Motor neuron (in vitro differentiated cells): ENCODE results near the gene HMGN1. TPM values are rescaled to one million over a fixed set of nuclear protein-coding genes. Genes with fewer than 3 reads are reported as not detected.

Experiments used
- ATAC-seq, 8 experiments: fragments of 200-7000 bp; cut with Tn5 transposase; replicated peaks in 6 of 8; 2 replicates each; pipeline ENCODE4 v1.8.0; 2021; ENCODE audit warnings: mild to moderate bottlenecking in 8 of 8, moderate library complexity in 8 of 8
- H3K27ac ChIP-seq, 2 donors: fragments of 250-450 bp; sonication (Bioruptor Pico); 2 replicates each; pipeline ENCODE4 v1.9.0; 2021; ENCODE audit warnings: antibody characterized with exemption in 2 of 2, mild to moderate bottlenecking in 2 of 2, moderate library complexity in 1 of 2
- H3K4me1 ChIP-seq, 2 donors: fragments of 250-450 bp; sonication (Bioruptor Pico); replicated peaks in 1 of 2; 2 replicates each; pipeline ENCODE4 v1.6.1; 2021; ENCODE audit warnings: antibody characterized with exemption in 2 of 2, mild to moderate bottlenecking in 2 of 2, moderate library complexity in 1 of 2
- H3K4me3 ChIP-seq, 5 donors: fragments of 250-450 bp; sonication (Bioruptor Pico); 2 replicates each; pipeline ENCODE4 v1.9.0; 2021; ENCODE audit warnings: antibody characterized with exemption in 5 of 5, mild to moderate bottlenecking in 5 of 5, moderate library complexity in 4 of 5
- WGBS, 10 experiments: fragments of 450-650 bp; shearing (Covaris generic); methylation state at CpG; one replicate each; pipeline ENCODE4 v1.0.0; 2022; 5-methylcytosine and 5-hydroxymethylcytosine counted together
- in situ Hi-C, 9 experiments: fragments of 400-800 bp; cut with MboI; loops; one replicate each; pipeline ENCODE4 v1.15.0; 2021; ENCODE audit warnings: low sequenced_read_pairs in 9 of 9, low pct_unique_long_range_greater_than_20kb in 2 of 9; ENCODE audit not compliant: unreplicated experiment in 9 of 9
- total RNA-seq, 8 experiments: library from RNA; unstranded; fragments of 300-600 nt; gene quantifications; 2 replicates each; pipeline versions ENCODE4 v1.2.3 to v1.2.4, GENCODE V29; 2022

Gene HMGN1
- total RNA-seq, 8 experiments from 2014 or later: 194 to 280 (median 239) TPM

DNA sequence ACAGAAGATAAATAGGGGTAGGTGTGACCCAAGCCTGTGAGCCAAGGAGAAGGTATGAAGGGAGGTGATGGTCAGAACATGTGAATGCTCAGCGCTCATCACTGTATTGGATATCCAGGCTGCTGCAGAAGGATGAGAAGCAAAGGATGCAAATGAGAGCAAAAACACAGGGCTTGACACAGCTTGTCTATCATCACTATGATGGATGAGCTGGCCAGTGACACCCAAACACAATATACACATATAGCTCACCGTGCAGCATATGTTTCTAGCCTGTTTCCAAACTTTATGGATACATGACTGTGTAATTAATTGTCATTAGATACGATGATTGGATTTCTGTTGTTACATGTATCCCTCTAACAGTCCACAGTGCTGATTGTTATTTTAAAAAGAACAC lies 13.8 kb upstream of the HMGN1 start:
- no peak for ATAC-seq
- in situ Hi-C loops: no loop called here
- no peaks in the 10 kb centered on the region for H3K4me1 ChIP-seq
- WGBS, 10 experiments: 71 to 100% (median 81%) methylated on average over 1 to 3 of the region's 3 CpGs; no CpG with 5 or more reads in 3 of the 10 experiments
- no peak overlapping the region for H3K27ac ChIP-seq
- H3K4me3 ChIP-seq: no peak overlapping the region

DNA sequence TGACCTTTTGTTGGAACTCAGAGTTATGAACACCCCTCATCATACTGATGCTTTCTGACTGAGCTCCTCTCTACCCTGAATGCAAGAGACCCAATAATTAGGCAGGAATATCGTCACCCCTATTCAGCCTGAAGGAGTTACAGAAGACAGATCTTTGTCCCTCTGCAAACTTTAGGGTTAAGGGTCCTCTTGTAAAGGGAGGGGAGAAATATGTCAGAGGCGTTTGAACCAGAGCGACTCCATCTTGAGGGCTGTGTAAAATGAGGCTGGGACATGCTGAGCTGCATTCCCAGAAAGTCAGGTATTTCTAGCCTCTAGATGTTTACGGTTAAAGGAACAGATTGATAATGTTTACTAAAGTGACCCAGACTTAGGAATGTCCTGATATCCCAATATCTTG lies 10.5 kb upstream of the HMGN1 start:
- ATAC-seq: no peak

DNA sequence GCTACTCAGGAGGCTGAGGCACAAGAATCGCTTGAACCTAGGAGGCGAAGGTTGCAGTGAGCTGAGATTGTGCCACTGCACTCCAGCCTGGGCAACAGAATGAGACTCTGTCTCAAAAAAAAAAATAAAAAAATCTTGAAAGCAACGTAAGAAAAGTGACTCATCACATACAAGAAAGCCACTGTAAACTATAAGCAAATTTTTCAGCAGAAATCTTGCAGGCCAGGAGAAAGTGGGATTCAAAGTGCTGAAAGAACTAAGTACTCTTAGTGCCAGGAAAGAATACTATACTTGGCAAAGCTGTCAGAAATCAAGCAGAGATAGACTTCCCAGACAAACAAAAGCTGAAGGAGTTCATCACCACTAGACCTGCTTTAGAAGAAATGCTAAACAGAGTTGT lies 4.4 kb upstream of the HMGN1 start:
- WGBS, 10 experiments: 0 to 100% (median 82%) methylated on average over 1 to 3 of the region's 3 CpGs
- Histone ChIP-seq H3K4me3 (no peak overlapping the region), H3K4me1 (peaks cover 0 to 5% of the 10 kb centered on the region in 2 donors), H3K27ac (no peak overlapping the region)
- no peak for ATAC-seq
- in situ Hi-C loops: no loop called here

More for the DNA sequence above, 10.5 kb upstream of the HMGN1 start:
- H3K4me3 ChIP-seq: no peak overlapping the region
- in situ Hi-C loops: no loop called here
- no peak overlapping the region for H3K27ac ChIP-seq
- 59 to 90% (median 77%) methylated on average over 1 to 3 of the region's 4 CpGs; no CpG with 5 or more reads in 2 of the 10 experiments for WGBS, 10 experiments
- no peaks in the 10 kb centered on the region for H3K4me1 ChIP-seq

DNA sequence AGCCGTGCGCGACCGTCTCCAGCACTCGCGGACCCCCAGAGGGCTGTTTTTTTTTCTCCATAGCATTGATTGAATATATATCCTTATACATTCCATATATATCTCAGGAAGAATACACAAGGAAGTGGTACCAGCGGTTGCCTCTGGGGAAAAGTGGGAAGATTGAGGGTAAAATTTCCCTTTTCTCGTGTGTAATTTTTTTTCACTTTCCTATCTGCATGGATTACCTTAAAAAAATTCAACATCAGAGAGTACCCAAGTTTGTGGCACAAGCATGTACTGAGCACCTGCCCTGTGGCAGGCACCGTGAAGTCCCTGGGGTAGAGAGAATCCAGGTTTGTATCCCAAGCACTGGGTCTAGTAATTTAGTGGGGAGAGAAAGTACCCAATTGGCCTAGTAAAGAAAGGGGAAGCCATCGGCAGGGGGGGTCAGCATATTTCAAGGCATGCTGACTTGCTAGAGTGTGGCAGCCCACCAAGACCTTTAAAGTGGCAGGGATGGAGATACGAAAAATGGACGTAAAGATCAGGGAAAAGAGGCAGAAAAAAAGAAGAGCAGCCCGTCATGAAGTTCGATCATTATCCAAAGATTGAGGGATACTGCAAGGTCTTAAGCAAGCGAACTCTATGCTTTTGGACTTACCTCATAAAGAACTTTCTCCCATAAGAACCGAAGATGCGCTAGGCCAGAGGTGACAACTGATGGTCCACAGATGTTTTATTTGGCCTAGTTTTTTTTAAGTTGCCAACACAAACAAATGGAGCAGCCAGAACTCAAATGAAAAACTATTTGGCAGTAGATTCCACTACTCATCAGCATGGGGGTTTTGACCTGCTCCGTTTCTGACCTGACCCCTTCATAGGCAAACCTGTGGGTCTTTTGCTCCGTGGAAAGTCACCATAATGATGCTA lies 1.5 kb upstream of the HMGN1 start:
- 53 to 100% (median 81%) methylated on average over 1 to 15 of the region's 19 CpGs for WGBS, 10 experiments
- no peak for ATAC-seq
- peak overlapping the region; percentile 36 to 54 (median 40) for H3K4me3 ChIP-seq
- peaks cover 13 to 20% of the 10 kb centered on the region in 2 donors for H3K4me1 ChIP-seq
- in situ Hi-C loops: no loop called here
- H3K27ac ChIP-seq: peak overlapping the region; percentile 81

DNA sequence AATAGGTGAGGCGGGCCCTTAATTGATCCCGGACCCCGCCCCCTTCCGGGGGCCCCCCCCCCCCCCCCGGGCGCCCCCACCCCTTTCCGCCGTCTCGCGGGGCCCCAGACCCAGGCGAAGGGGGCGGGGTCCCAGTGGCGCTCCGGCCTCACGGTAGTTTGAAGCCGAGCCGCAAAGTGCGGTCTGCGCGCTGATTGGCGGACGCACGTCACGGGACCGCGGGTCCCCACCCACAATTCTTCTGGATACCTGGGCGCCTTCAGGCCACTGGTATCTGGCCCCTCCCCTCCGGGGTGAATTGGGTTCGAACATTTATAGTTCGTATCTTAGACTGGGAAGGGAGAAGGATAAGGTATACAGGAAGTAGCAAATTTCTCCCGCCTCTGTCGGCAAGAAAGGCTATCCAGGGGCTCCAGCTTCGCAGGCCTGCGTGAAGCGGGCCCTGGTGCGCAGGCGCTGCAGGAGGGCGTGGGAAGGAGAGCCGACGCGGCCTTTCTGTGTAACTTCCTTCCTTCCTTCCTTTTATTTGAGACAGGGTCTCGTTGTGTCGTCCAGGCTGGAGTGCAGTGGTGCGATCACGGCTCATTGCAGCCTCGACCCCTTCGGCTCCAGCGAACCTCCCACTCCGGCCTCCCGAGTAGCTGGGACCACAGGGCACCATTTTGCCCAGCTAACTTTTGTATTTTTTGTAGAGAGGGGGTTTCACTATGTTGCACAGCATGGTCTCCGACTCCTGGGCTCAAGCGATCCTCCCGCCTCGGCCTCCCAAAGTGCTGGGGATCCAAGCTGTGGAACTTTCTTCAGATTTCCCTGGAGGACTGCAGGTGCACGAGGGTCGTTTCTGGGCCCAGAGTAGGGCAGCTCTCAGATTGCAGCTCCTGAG lies 564 bp upstream of the HMGN1 start:
- H3K4me1 ChIP-seq: peaks cover 19 to 26% of the 10 kb centered on the region in 2 donors
- peak overlapping the region; percentile 36 to 54 (median 40) for H3K4me3 ChIP-seq
- WGBS, 10 experiments: 0 to 100% (median 40%) methylated on average over 1 to 20 of the region's 56 CpGs; no CpG with 5 or more reads in 3 of the 10 experiments
- in situ Hi-C loops: no loop called here
- peak; percentile 80 to 91 (median 87) for ATAC-seq
- H3K27ac ChIP-seq: peak overlapping the region; percentile 81

DNA sequence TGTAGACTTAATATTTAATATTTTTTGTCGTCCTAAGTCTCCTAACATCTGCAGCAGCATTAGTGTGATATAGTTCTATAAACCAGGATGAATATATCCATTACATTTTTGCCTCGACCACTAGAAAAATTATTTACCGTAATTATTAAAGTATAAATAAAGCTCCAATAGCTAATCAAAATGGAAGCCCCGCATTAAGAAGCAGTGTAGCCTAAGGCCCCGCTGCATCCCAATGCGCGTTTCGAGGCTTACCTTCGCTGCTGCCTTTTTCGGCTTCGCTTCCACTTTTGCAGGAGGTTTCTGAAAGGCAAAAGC lies 891 bp downstream of the HMGN1 start:
- peak in 2 of 8 experiments; percentile 1 for ATAC-seq
- WGBS, 10 experiments: 0 to 9% (median 0%) methylated on average over 2 to 11 of the region's 11 CpGs; no CpG with 5 or more reads in 3 of the 10 experiments
- peak overlapping the region; percentile 99 for H3K27ac ChIP-seq
- peaks cover 19 to 28% of the 10 kb centered on the region in 2 donors for H3K4me1 ChIP-seq
- in situ Hi-C loops: no loop called here
- H3K4me3 ChIP-seq: peak overlapping the region; percentile 73 to 99 (median 92)

DNA sequence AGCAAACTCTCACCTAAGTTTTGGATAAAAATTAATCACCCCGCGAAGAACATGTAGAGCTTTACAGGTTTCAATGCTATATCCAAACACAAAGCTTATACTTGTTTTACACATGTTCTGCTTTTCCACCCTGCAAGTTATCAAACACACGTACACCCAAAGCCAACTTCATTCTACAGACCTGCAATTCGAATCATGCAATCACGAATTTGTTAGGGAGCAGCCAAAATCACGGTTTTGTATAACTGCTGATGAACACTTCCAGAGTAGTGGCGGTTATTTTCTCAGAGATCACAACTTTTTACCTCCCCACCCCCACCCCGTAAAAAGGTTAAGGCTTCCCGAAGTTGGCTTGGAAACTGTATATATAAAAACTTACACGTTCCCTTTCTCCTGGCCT lies 1.4 kb downstream of the HMGN1 start:
- ATAC-seq: no peak
- Histone ChIP-seq H3K4me3 (peak overlapping the region; percentile 73 to 99 (median 92)), H3K27ac (no peak overlapping the region), H3K4me1 (peaks cover 19 to 28% of the 10 kb centered on the region in 2 donors)
- WGBS, 10 experiments: 0 to 50% (median 12%) methylated on average over 2 to 10 of the region's 10 CpGs; no CpG with 5 or more reads in 1 of the 10 experiments
- in situ Hi-C loops: no loop called here

DNA sequence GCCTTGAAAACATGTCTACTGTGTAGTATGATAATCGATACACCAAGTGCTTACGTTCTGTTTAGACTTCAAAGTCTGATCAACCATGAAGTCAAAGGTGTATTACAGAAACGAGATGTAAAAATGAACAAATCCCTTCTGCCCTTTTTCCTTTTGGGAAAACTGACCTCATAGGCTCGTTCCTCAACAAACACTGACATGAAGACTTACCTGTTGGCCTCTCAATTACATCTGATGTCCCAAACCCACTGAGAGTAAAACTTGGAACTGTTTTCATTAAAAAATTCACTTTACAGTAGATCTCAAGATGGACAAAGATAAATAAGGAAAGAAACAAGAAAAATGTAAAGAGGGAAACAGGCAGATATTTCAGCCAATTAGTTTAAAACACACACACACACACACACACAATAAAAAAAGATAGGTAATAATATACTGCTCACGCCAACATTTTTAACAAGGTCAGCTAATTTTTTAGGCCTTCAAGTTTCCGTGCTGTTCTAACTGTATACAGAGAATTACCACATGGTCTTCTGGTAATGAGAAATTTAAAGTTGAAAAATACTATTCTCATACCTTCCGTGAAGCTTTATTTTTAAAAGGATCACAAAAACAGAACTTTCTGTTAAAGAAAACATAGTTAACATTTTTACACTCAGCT lies 2.1 kb downstream of the HMGN1 start:
- 42 to 93% (median 50%) methylated on average over 4 to 7 of the region's 7 CpGs; no CpG with 5 or more reads in 1 of the 10 experiments for WGBS, 10 experiments
- Histone ChIP-seq H3K4me1 (peaks cover 19 to 28% of the 10 kb centered on the region in 2 donors), H3K27ac (no peak overlapping the region), H3K4me3 (peak overlapping the region; percentile 73 to 99 (median 92))
- in situ Hi-C loops: no loop called here
- no peak for ATAC-seq

DNA sequence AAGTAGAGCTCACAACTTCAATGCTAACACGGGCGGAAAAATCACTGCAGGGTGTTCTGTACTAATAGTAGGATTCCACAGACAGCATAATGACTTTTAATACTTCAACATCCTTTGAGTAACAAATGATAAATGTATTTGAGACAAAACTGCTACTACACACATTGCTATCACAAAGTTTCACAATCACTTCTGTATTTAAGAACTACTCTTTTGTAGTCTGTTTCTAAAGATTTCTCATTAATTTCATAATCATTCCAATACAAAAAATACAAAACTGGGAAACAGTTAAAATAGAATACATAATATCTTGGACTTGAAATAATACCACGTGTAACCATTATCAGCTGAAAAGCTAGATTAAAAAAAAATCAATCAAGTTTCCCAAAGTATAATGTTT lies 2.7 kb downstream of the HMGN1 start:
- peak overlapping the region in 3 of 5 donors; percentile 5 to 99 (median 73) for H3K4me3 ChIP-seq
- in situ Hi-C loops: no loop called here
- ATAC-seq: no peak
- no peak overlapping the region for H3K27ac ChIP-seq
- WGBS, 10 experiments: 32 to 86% (median 38%) methylated on average over 1 to 3 of the region's 3 CpGs
- peaks cover 19 to 28% of the 10 kb centered on the region in 2 donors for H3K4me1 ChIP-seq

DNA sequence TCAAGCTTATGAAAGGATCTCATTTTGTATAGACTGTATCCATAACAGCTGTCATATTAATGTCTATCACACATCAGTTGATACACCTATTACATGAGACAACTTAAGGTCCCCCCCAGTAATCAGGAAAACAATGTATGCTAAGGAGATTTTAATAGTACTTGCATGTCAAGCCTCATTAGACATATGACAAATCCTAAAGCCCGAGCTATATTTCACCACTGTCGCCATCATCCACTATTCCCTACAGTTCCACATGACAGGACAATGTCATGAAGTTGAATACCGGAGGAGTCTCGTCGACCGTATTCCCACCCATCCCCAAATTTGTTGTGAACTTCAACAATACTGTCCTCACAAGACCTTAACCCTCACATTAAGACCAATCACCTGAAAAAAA lies 3.4 kb downstream of the HMGN1 start:
- ATAC-seq: no peak
- 60 to 100% (median 82%) methylated on average over 1 to 6 of the region's 6 CpGs; no CpG with 5 or more reads in 1 of the 10 experiments for WGBS, 10 experiments
- in situ Hi-C loops: no loop called here

DNA sequence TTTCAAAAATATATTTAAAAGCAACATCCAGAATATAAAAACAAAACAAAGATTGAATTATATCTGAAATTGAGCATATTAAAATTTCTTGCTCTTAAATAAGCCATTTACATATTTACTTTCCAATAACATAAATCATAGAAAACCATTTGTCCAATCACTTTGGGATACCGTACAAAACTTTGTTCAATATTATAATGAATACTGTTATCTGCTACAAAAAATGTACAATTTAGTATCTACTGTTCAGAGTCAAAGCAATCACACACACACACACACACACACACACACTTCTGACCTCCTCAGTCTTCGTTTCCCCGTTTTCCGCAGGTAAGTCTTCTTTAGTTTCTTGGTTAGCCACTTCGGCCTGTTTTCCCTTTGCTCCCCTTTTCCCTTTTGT lies 4.0 kb downstream of the HMGN1 start:
- 73 to 100% (median 94%) methylated on average over 1 to 5 of the region's 5 CpGs; no CpG with 5 or more reads in 1 of the 10 experiments for WGBS, 10 experiments
- Histone ChIP-seq H3K27ac (no peak overlapping the region), H3K4me1 (peaks cover 23 to 28% of the 10 kb centered on the region in 2 donors), H3K4me3 (no peak overlapping the region)
- ATAC-seq: no peak
- in situ Hi-C loops: no loop called here

More for the DNA sequence above, 3.4 kb downstream of the HMGN1 start:
- Histone ChIP-seq H3K4me1 (peaks cover 23 to 28% of the 10 kb centered on the region in 2 donors), H3K4me3 (peak overlapping the region in 3 of 5 donors; percentile 5 to 73 (median 6)), H3K27ac (no peak overlapping the region)

DNA sequence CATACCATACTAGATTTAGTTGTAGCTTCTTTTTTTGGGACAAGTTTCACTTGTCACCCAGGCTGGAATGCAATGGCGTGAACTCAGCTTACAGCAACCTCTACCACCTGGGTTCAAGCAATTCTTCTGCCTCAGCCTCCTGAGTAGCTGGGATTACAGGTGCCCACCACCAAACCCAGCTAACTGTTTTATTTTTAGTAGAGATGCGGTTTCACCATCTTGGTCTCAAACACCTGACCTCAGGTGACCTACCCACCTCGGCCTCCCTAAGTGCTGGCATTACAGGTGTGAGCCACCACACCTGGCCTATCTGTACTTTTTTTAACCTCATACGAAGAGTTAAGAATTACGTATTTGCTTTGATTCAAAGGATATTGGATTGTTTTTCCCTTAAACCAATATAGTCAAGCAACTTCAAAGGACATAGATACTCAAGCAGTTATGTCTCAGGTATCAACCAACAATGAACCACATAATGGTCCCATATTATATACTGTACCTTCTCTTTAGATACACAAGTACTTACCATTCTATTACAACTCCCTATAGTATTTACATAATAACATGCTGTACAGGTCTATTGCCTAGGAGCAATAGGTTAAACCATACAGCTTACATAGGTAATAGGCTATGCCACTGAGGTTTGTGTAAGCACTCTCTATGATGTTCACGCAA lies 7.5 kb downstream of the HMGN1 start:
- Histone ChIP-seq H3K27ac (no peak overlapping the region), H3K4me3 (no peak overlapping the region), H3K4me1 (peaks cover 15 to 18% of the 10 kb centered on the region in 2 donors)
- in situ Hi-C loops: no loop called here
- WGBS, 10 experiments: 67 to 100% (median 92%) methylated on average over 1 to 5 of the region's 6 CpGs; no CpG with 5 or more reads in 1 of the 10 experiments
- ATAC-seq: no peak
